CD4-positive, alpha-beta T cell treated with Interleukin-15 for 1 hour (primary cell): ENCODE results near the gene SCN2B.

Source experiments
- DNase-seq: peaks from one replicate; pipeline ENCODE4 v3.0.0-alpha.2; 2020

The SCN2B gene

GRCh38 chr11:118152552-118153471, 23.6 kb downstream of the SCN2B start, which contains the start of gene SCN4B:
SCN4B (minus strand) TSS chr11:118152823; CDS start chr11:118152673, 150 bp downstream.
- DNase-seq, result no peak

DNA sequence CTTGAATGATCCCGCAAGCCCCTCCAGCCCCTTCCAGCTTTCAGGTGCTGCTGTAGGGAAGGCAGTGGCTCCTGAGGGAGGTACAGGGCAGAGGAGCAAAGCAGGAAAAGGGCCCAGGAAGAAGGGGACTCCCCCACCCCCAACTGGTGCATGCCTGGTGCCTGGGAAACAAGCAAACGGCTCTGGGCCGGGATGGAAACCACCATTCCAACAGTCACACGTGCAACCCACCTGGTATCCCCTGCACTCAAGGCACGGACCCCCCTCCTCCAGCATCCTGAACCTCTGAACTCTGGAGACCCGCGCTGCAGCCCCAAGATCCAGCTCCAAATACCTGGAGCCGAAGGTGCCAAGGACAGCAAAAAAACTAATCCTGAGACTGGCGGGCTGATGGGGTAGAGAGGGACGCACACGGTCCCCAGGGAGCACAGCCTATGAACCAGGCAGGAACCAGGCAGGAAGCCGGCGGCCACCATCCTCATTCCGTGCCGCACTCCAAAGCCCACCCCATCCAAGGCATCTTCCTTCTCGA, 24.4 kb downstream of the SCN2B start:
- no peak for DNase-seq

DNA sequence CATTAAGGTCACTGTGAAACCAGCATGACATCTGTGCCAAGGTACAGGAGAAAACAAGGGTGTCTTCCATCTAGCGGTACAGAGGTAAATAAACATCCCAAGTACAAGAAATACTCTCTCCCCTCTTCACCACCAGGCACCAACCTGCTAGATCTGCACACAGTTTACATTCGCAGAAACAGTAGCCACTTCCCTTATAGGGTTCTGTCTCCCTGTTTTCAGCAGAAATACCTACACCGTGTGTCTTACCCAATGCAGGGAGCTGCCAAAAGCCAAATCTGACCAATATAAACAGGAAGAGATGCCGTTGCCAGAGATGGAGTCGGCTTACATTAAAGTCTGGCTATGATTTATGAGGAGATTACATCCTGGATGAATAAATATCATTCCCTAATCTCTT, 25.0 kb downstream of the SCN2B start:
- DNase-seq, result no peak

- no peak for DNase-seq
These were observed 26.9 kb downstream of the SCN2B start for GRCh38 chr11:118149493-118149892.

DNA sequence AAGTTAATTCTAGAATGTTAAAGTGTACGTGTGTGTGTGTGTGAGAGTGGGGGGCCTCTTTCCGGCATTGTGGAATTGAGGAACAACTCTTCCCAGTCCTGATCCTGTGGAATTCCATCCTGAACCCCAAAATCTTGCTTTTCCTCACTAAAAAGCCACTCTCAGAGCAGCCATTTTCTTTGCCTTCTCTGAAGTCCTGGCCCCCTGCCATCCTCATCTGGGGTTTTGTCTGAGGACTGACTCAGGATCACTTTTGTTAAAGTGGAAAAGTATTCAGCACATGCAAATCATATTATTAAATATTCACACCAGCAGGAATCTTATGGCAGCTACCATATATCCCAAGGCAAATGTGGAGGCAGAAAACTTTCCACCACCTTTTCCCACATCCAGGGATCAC, 27.6 kb downstream of the SCN2B start:
- no peak for DNase-seq

DNA sequence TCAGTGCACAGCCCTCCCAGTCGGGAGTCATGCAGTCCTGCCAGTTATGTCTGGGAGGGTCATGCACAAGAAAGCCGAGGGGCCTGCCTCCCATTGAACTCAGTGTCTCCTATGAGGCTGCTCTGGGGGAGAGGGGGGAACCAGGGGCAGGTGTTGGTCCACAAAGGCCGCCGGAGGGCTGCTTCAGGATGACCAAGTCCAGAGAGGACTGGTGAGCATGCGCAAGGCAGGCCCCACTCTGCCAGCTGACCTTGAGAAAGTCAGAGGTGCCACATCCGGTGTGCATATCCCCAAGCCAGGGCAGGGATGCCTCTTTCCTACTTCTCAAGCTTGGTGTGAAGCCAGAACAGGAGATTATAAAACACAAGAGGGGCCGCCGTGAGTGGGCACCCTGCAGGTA, 28.2 kb downstream of the SCN2B start:
- no peak for DNase-seq

DNA sequence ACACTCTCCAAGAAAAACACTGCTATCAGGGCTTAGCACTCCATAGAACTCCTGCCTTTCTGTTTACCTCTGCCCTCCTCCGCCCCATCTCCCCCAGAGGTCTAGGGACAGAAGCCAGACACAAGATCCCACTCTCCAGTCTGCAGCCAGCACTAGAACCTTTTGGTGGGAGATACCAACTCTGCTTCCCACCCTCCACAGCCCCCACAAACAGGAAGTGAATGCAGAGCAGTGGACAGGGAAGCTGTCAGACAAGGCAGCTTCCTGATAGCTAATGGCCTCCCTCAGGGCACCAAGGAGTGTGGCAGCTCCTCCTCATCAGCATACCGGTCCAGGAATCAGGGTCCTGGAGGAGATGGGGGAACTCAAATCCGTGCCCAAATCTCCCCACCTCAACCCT, 28.9 kb downstream of the SCN2B start:
- DNase-seq, result no peak

DNA sequence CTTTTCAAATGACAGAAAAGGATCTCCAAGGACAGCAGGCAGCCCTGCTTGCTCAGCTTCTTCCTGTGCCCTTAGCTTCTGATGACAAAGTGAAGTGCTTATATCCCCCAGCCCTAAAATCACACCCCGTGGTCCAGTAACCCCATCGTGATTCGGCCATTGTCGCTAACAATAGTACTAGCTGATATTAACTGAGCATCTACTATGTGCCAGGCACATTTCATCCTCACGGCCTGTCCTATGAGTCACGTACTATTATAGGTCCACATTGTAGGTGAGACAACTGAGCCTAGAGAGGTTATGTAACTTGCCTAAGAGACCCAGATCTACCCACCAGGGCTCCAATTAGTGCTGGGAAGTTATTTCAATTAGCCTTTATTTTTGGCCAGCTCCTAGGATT, 29.9 kb downstream of the SCN2B start:
- DNase-seq, result no peak

DNA sequence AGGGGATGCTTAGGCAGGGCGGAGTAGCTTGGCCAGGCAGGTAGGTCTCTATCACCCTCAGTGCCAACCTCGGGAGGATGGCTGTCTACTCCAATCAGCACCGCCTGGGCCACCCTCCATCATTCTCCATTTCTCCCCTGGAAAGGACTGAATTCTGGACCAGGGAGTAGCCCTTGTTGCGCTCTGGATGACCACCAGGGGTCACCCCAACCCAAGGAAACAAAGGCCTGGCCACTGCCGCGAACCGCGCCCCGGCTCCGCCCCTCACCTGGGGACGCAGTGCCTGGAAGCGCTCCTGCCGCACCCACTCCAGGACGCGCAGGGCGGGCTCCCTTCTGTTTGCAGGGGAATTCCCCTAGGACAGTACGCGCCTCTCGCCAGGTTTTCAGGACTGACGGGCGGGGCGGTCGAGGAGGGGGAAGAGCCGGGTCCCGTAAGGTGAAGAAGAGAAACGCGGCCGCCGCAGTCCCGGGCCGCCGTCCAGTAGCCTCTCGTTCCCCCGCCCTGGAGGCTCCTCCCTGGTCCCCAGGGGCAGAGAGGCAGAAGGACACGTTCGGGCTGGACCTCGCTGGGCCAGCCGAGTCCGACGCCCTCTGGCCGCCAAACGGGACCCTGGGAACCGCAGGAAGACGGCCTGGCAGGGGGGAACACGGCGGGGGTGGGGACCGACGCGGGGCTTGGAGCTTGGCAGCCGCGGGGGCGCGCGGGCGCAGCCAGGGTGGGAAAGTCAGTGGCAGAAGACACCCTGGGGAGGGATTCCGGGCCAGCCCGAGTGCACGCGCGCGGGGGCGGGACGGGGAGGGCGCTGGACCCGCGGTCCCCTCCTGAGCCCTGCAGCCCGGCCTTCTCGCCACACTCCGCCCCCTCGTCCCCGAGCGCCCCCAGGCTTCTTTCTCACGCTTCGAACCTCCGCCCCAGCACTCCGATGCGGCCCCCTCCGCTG, 30.9 kb downstream of the SCN2B start:
- DNase-seq, result peak; percentile 81

GRCh38 chr11:118144301-118145268, 31.9 kb downstream of the SCN2B start:
- DNase-seq, result no peak

DNA sequence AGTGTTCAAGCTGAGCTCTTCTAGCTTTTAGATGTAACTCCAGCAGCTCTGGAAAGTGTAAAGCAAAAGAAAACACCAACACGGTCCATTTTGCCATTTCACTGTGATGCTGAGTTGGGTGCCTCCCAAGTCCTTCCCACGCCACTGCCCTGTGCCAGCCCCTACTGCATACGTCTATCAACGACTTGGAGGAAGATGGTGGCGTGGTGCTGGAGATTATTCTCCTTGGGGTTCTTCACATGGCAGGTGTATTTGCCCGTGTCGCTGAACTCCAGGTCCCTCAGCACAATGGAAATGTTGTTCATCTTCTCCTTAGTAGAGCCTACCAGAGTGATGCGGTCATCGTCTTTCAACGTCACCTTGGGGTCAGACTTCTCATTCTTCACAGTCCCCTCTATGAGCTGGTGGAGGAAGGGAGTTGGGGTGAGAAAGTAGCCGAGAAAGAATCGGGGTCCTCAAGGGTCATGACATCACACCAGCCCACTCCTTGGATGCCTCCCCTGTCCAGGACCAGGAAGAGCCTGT, 32.7 kb downstream of the SCN2B start:
- DNase-seq, result no peak

DNA sequence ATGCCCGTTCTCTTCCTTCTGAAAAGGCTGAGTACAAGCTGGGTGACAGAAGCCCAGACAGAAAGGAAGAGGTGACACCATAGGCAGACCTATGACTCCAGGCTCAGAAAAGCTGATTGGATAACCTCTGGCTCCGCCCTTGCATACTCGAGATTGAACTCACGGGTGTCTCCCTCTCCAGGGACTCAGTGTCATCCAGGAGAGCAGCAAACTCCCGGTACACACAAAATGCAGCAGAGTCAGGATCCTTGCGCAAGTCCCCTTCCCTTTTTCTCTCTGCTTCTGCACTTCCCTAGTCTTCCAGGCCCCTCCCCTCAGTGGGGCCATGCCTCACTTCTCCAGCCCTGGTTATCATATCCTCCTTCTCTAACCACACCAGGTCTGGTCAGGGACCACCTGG, 33.6 kb downstream of the SCN2B start:
- peak; percentile 76 for DNase-seq

- peak; percentile 38 for DNase-seq
These were observed 34.4 kb downstream of the SCN2B start for GRCh38 chr11:118142081-118142480.

DNA sequence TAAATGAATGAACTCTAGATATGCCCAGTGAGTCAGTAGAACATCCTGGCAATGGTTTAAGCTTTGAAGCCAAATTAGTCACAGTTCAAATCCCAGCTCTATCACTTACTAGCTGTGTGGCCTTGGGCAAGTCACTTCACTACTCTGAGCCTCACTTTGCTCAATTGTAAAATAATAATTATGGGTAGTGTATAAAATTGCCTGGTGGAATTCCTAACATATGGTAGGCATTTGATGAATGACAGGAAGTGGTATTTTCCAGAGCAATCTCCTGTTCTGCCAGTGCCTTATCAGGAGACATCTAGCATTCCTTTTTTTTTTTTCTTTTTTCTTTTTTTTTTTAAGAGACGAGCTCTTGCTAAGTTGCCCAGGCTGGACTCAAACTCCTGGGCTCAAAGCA, 36.9 kb downstream of the SCN2B start:
- DNase-seq, result no peak

- no peak for DNase-seq
These were observed 37.5 kb downstream of the SCN2B start for GRCh38 chr11:118138839-118139420.

DNA sequence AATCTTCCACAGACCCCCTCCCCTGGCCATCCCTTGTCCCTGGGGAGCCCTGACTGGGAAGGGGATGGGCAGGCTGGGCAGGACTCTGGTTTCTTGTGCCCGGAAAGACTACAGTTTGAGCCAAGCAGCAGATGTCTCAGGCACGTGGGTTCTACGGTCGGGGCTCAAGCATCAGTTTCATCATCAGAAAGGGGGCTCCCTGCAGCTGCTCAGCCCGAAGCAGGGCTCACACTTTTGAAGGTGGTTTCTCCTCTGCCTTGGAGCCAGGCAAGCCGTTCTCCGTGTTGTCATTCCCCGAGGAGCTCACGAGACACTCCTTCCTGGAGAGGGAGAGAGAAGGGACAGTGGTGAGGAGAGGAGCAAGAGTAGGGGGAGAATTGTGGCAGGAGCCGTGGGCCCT, 39.6 kb downstream of the SCN2B start:
- no peak for DNase-seq

DNA sequence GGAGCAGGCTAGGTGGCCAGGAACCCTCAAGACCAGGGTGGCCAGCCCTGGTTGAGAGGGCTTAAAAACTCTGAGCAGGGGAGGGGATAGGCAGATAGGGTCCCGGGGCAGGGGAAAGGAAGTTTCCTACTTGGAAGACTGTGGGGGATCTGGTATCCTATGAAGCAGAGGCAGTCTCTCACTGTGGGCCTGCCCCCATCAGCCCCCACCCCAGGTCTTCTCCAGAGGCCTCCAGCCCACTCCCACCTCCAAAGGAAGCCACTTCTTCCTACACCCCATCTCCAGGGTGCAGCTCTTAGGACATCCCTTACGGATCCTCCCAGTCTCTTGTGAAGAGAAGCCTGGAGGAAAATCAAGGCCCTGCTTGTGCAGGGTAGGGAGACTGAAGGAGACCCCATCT, 40.1 kb downstream of the SCN2B start:
- DNase-seq, result no peak

- DNase-seq, result no peak
These were observed 40.7 kb downstream of the SCN2B start for GRCh38 chr11:118135796-118136165.

- DNase-seq, result no peak
These were observed 41.2 kb downstream of the SCN2B start for GRCh38 chr11:118135051-118135795.

- DNase-seq, result no peak
These were observed 42.6 kb downstream of the SCN2B start for GRCh38 chr11:118133816-118134215.
